HEK293 (cell line): ENCODE measurements around the gene ARHGEF12.

Experiments used
- GFI1B ChIP-seq: fragments of 450-650 bp; formaldehyde crosslinking; IDR thresholded peaks from 2 replicates; pipeline ENCODE4 v1.5.1; 2016; ENCODE audit warnings: missing biosample characterization, missing genetic modification characterization
- GLI4 ChIP-seq: fragments of 450-650 bp; formaldehyde crosslinking; IDR thresholded peaks from 2 replicates; pipeline ENCODE4 v1.5.1; 2016; ENCODE audit warnings: missing biosample characterization, missing genetic modification characterization
- GLIS2 ChIP-seq: fragments of 450-650 bp; formaldehyde crosslinking; IDR thresholded peaks from 2 replicates; pipeline ENCODE4 v1.5.1; 2016; ENCODE audit warnings: missing biosample characterization, missing genetic modification characterization
- KLF16 ChIP-seq: fragments of 450-650 bp; formaldehyde crosslinking; IDR thresholded peaks from 2 replicates; pipeline ENCODE4 v1.5.1; 2017; ENCODE audit warnings: missing biosample characterization, missing genetic modification characterization
- MZF1 ChIP-seq: fragments of 450-650 bp; formaldehyde crosslinking; IDR thresholded peaks from 2 replicates; pipeline ENCODE4 v1.5.1; 2017; ENCODE audit warnings: missing biosample characterization, missing genetic modification characterization, borderline replicate concordance
- PATZ1 ChIP-seq: fragments of 450-650 bp; formaldehyde crosslinking; IDR thresholded peaks from 2 replicates; pipeline ENCODE4 v1.5.1; 2016; ENCODE audit warnings: missing biosample characterization, missing genetic modification characterization
- PBX3 ChIP-seq: sonication (generic); formaldehyde crosslinking; IDR thresholded peaks from 2 replicates; pipeline ENCODE4 v1.8.1; 2022; ENCODE audit warnings: mild to moderate bottlenecking, moderate library complexity, missing genetic modification reagents
- PRDM4 ChIP-seq: fragments of 450-650 bp; formaldehyde crosslinking; IDR thresholded peaks from 2 replicates; pipeline ENCODE4 v1.5.1; 2017; ENCODE audit warnings: missing biosample characterization, missing genetic modification characterization
- REPIN1 ChIP-seq: fragments of 450-650 bp; formaldehyde crosslinking; IDR thresholded peaks from 2 replicates; pipeline ENCODE4 v1.5.1; 2017; ENCODE audit warnings: missing biosample characterization, missing genetic modification characterization, low read depth
- TRIM28 ChIP-seq: IDR thresholded peaks from 2 replicates; pipeline ENCODE4 v1.6.1; 2011; ENCODE audit warnings: low read length, control low read depth, borderline replicate concordance
- YY1 ChIP-seq: fragments of 450-650 bp; formaldehyde crosslinking; IDR thresholded peaks from 2 replicates; pipeline ENCODE4 v1.5.1; 2018; ENCODE audit warnings: missing biosample characterization, missing genetic modification characterization
- ZBTB21 ChIP-seq: fragments of 450-650 bp; formaldehyde crosslinking; IDR thresholded peaks from 2 replicates; pipeline ENCODE4 v1.5.1; 2017; ENCODE audit warnings: missing biosample characterization, missing genetic modification characterization
- ZBTB26 ChIP-seq: fragments of 450-650 bp; formaldehyde crosslinking; optimal IDR thresholded peaks from 2 replicates; pipeline ENCODE3; 2016; ENCODE audit warnings: missing biosample characterization, mild to moderate bottlenecking, missing genetic modification characterization
- ZBTB49 ChIP-seq: fragments of 450-650 bp; formaldehyde crosslinking; IDR thresholded peaks from 2 replicates; pipeline ENCODE4 v1.5.1; 2016; ENCODE audit warnings: missing biosample characterization, missing genetic modification characterization, low read depth
- ZFHX2 ChIP-seq: fragments of 450-650 bp; formaldehyde crosslinking; conservative IDR thresholded peaks from 2 replicates; pipeline ENCODE4 v1.5.1; 2016; ENCODE audit warnings: missing biosample characterization, missing genetic modification characterization
- ZNF174 ChIP-seq: fragments of 450-650 bp; formaldehyde crosslinking; IDR thresholded peaks from 2 replicates; pipeline ENCODE4 v1.5.0; 2017; ENCODE audit warnings: missing biosample characterization, mild to moderate bottlenecking, missing genetic modification characterization
- ZNF2 ChIP-seq: fragments of 450-650 bp; formaldehyde crosslinking; IDR thresholded peaks from 2 replicates; pipeline ENCODE4 v1.5.1; 2016; ENCODE audit warnings: missing biosample characterization, missing genetic modification characterization
- ZNF354C ChIP-seq: fragments of 450-650 bp; formaldehyde crosslinking; IDR thresholded peaks from 2 replicates; pipeline ENCODE4 v1.5.1; 2016; ENCODE audit warnings: missing biosample characterization, missing genetic modification characterization, low read depth, borderline replicate concordance
- ZNF366 ChIP-seq: fragments of 450-650 bp; formaldehyde crosslinking; conservative IDR thresholded peaks from 2 replicates; pipeline ENCODE4 v1.5.1; 2016; ENCODE audit warnings: missing biosample characterization, missing genetic modification characterization
- ZNF394 ChIP-seq: fragments of 450-650 bp; formaldehyde crosslinking; IDR thresholded peaks from 2 replicates; pipeline ENCODE4 v1.5.1; 2016; ENCODE audit warnings: missing biosample characterization, missing genetic modification characterization, mild to moderate bottlenecking, moderate library complexity, borderline replicate concordance
- ZNF513 ChIP-seq: fragments of 450-650 bp; IDR thresholded peaks from 2 replicates; pipeline ENCODE4 v1.5.1; 2018; ENCODE audit warnings: missing biosample characterization, missing genetic modification characterization
- ZNF596 ChIP-seq: fragments of 450-650 bp; IDR thresholded peaks from 2 replicates; pipeline ENCODE4 v1.5.0; 2018; ENCODE audit warnings: missing biosample characterization, mild to moderate bottlenecking, missing genetic modification characterization, moderate library complexity
- ZNF660 ChIP-seq: fragments of 450-650 bp; IDR thresholded peaks from 2 replicates; pipeline ENCODE4 v1.5.1; 2018; ENCODE audit warnings: missing biosample characterization, mild to moderate bottlenecking, missing genetic modification characterization
- ZNF677 ChIP-seq: fragments of 450-650 bp; IDR thresholded peaks from 2 replicates; pipeline ENCODE4 v1.5.0; 2018; ENCODE audit warnings: missing biosample characterization, mild to moderate bottlenecking, missing genetic modification characterization, moderate library complexity
- ZNF692 ChIP-seq: fragments of 450-650 bp; formaldehyde crosslinking; IDR thresholded peaks from 2 replicates; pipeline ENCODE4 v1.5.1; 2016; ENCODE audit warnings: missing biosample characterization, missing genetic modification characterization
- ZNF843 ChIP-seq: fragments of 450-650 bp; formaldehyde crosslinking; IDR thresholded peaks from 2 replicates; pipeline ENCODE4 v1.5.1; 2016; ENCODE audit warnings: missing biosample characterization, missing genetic modification characterization

The ARHGEF12 gene

GRCh38 chr11:120324932-120325810 is 11.0 kb upstream of the ARHGEF12 start, which contains the start of gene TLCD5 (continued):
- no peak for TF ChIP-seq PRDM4 (tag by site-specific recombination)
- peak; percentile 40 for TF ChIP-seq ZFHX2
- TF ChIP-seq KLF16 (tag by site-specific recombination), result 0 out of 2 replicates have a peak, but pooled peaks have one; percentile 16
- 0 out of 2 replicates have a peak, but pooled peaks have one; percentile 28 for TF ChIP-seq MZF1 (tag by site-specific recombination)
- TF ChIP-seq ZNF513 (tag by site-specific recombination), result no peak
- TF ChIP-seq GLIS2 (tag by site-specific recombination), result peak; percentile 56
- TF ChIP-seq ZNF843 (tag by site-specific recombination), result 0 out of 2 replicates have a peak, but pooled peaks have one; percentile 34
- peak; percentile 82 for TF ChIP-seq ZBTB26 (tag by site-specific recombination)
- 0 out of 2 replicates have a peak, but pooled peaks have one; percentile 42 for TF ChIP-seq ZNF692 (tag by site-specific recombination)
- TF ChIP-seq ZBTB21 (tag by site-specific recombination), result peak; percentile 56
- TF ChIP-seq ZNF354C (tag by site-specific recombination), result no peak
- TF ChIP-seq ZNF394 (tag by site-specific recombination), result no peak
- no peak for TF ChIP-seq ZNF2 (tag by site-specific recombination)
- TF ChIP-seq PATZ1, result peak; percentile 95
- 0 out of 2 replicates have a peak, but pooled peaks have one; percentile 16 for TF ChIP-seq YY1
- no peak for TF ChIP-seq ZBTB49 (tag by site-specific recombination)
- TF ChIP-seq ZNF660 (tag by site-specific recombination), result peak; percentile 80; the same call in 1 of the 2 replicates
- TF ChIP-seq ZNF174 (tag by site-specific recombination), result 0 out of 2 replicates have a peak, but pooled peaks have one; percentile 29
- peak; percentile 56 for TF ChIP-seq PBX3 (CRISPR knock-in tag)
- TF ChIP-seq GFI1B, result no peak
- TF ChIP-seq TRIM28, result 0 out of 2 replicates have a peak, but pooled peaks have one; percentile 47
- no peak for TF ChIP-seq GLI4 (tag by site-specific recombination)
- TF ChIP-seq ZNF596, result 0 out of 2 replicates have a peak, but pooled peaks have one; percentile 5
- peak; percentile 33; the same call in 1 of the 2 replicates for TF ChIP-seq ZNF366 (tag by site-specific recombination)
- TF ChIP-seq ZNF677, result 0 out of 2 replicates have a peak, but pooled peaks have one; percentile 10
- TF ChIP-seq REPIN1 (tag by site-specific recombination), result no peak
